Adrenal gland (tissue), 12 donors: Measurements from ENCODE around the gene PLXDC2. TPM values are rescaled to one million over a fixed set of nuclear protein-coding genes. Genes with fewer than 3 reads are reported as not detected.

Source experiments
- DNase-seq, 7 donors: peaks; one replicate each; pipeline ENCODE4 v3.0.0-alpha.2; 2019 to 2020
- H3K27ac ChIP-seq, 5 donors: fragments of 200-600 bp; sonication (generic) in 4 of 5; 1 replicate in 3 of 5; 2 replicates in 2 of 5; pipeline versions ENCODE4 v1.5.1 to v1.8.0; 2016 to 2020; ENCODE audit warnings: mild to moderate bottlenecking in 1 of 5
- H3K27me3 ChIP-seq: fragments of 200-600 bp; 2 replicates; pipeline ENCODE4 v1.8.0; 2021
- H3K36me3 ChIP-seq, 2 donors: fragments of 200-600 bp; replicated peaks in 1 of 2; 1 replicate in 1 of 2; 2 replicates in 1 of 2; pipeline versions ENCODE4 v1.5.1 to v1.8.0; 2018 to 2022
- H3K4me1 ChIP-seq, 2 donors: fragments of 200-600 bp; replicated peaks in 1 of 2; 1 replicate in 1 of 2; 2 replicates in 1 of 2; pipeline versions ENCODE4 v1.5.1 to v1.8.0; 2018 to 2021
- H3K4me3 ChIP-seq, 4 donors: fragments of 200-600 bp; sonication (generic) in 3 of 4; one replicate each; pipeline ENCODE4 v1.5.1; 2016 to 2018
- H3K9me3 ChIP-seq, 3 donors: fragments of 200-600 bp; sonication (generic) in 1 of 3; replicated peaks in 1 of 3; 1 replicate in 2 of 3; 2 replicates in 1 of 3; pipeline versions ENCODE4 v1.5.1 to v1.8.0; 2016 to 2021
- POLR2A ChIP-seq, 2 donors: fragments of 450-650 bp; IDR thresholded peaks; one replicate each; pipeline ENCODE4 v1.6.1; 2017; ENCODE audit warnings: antibody characterized with exemption in 2 of 2, mild to moderate bottlenecking in 2 of 2, moderate library complexity in 1 of 2
- WGBS, 4 donors: extraction: QIAGEN DNeasy Blood & Tissue Kit in 2 of 4; methylation state at CpG; one replicate each; pipeline versions ENCODE4 v1.1.5 to v1.1.7; 2013 to 2017; 5-methylcytosine and 5-hydroxymethylcytosine counted together
- intact Hi-C, 2 donors: fragments of 100-400 bp; cut with DNase I; formaldehyde crosslinking; loops; one replicate each; pipeline versions ENCODE4 v1.14.1 to v1.15.0; 2022 to 2023
- polyA plus RNA-seq, 3 donors: library from polyadenylated mRNA; stranded (reverse); fragments of 200-250 nt in 2 of 3; fragments of 350-450 nt in 1 of 3; fragmentation: Illumina TruSeq in 1 of 3; extraction: RNeasy Lipid Tissue Mini Kit (QIAGEN cat#74804) in 1 of 3; gene quantifications; one replicate each; pipeline ENCODE4 v1.2.3, GENCODE V29; 2013 to 2014
- total RNA-seq, 9 donors: library from RNA; depleted of rRNA in 4 of 9; stranded (reverse); fragments of >200 nt in 4 of 9; fragments of 120-200 nt in 1 of 9; fragmentation: NEBNext Ultra II Directional in 1 of 9; extraction: Animal tissue kit (Norgen Biotek cat#: 25700) in 1 of 9; gene quantifications; one replicate each; pipeline versions ENCODE4 v1.1.0 to v1.2.4, GENCODE V29; 2013 to 2023
- TF ChIP-seq, protein P1 (sequence below), 6 experiments: fragments of 450-650 bp in 4 of 6; fragments of 200-600 bp in 2 of 6; sonication (generic) in 1 of 6; IDR thresholded peaks; 1 replicate in 5 of 6; 2 replicates in 1 of 6; pipeline versions ENCODE4 v1.5.1 to v1.8.0; 2016 to 2021; ENCODE audit warnings: antibody characterized with exemption in 6 of 6, mild to moderate bottlenecking in 2 of 6, moderate library complexity in 1 of 6
- donor health status: healthy with polysubstance abuse.
- donor health status: Bipolar disorder and iron deficiency.
- donor health status: DM: yes; HTN: yes; CAD: no.
- donor health status: DM: no; HTN: no; CAD: no.
- donor health status: DM: no; HTN: no; CAD: no.
- donor health status: DM: yes; HTN: yes; CAD: no.

Gene PLXDC2
- total and polyA plus RNA-seq, 12 donors, result 12.1 to 127 (median 75.1) TPM

DNA sequence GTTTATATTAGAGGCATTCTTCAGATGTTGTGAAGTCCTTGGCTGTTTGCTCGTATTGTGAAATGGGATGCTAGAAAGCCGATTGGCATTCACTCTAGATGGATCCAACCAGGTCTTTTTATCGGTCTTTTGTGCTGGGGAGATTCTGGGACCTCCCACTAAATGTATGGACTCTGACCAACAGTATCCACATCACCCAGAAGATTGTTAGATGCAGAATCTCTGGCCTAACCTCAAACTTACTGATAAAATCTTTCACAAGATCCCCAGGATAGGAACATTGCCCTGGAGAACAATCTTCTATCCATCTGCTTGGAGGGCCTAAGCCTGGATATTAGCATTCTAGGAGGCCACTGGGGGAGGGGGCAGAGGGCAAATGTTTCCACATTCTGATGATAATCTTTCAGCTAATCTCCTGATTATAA, 160.9 kb downstream of the PLXDC2 start:
- TF ChIP-seq, protein P1, sequence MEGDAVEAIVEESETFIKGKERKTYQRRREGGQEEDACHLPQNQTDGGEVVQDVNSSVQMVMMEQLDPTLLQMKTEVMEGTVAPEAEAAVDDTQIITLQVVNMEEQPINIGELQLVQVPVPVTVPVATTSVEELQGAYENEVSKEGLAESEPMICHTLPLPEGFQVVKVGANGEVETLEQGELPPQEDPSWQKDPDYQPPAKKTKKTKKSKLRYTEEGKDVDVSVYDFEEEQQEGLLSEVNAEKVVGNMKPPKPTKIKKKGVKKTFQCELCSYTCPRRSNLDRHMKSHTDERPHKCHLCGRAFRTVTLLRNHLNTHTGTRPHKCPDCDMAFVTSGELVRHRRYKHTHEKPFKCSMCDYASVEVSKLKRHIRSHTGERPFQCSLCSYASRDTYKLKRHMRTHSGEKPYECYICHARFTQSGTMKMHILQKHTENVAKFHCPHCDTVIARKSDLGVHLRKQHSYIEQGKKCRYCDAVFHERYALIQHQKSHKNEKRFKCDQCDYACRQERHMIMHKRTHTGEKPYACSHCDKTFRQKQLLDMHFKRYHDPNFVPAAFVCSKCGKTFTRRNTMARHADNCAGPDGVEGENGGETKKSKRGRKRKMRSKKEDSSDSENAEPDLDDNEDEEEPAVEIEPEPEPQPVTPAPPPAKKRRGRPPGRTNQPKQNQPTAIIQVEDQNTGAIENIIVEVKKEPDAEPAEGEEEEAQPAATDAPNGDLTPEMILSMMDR (IDR thresholded peaks at IDR 0.05), result no peak
- TF ChIP-seq POLR2A (IDR thresholded peaks at IDR 0.05), result no peak
- no peaks in the 10 kb centered on the region for H3K9me3 ChIP-seq
- intact Hi-C loops, result no loop called here
- H3K36me3 ChIP-seq, result no peaks in the 10 kb centered on the region
- H3K4me3 ChIP-seq, result no peak overlapping the region
- DNase-seq, result no peak
- H3K4me1 ChIP-seq, result peaks cover 8 to 11% of the 10 kb centered on the region in 2 donors
- H3K27ac ChIP-seq, result no peak overlapping the region
- H3K27me3 ChIP-seq, result no peaks in the 10 kb centered on the region
- 83 to 92% (median 86%) methylated on average over 3 of the region's 3 CpGs for WGBS, 4 donors

DNA sequence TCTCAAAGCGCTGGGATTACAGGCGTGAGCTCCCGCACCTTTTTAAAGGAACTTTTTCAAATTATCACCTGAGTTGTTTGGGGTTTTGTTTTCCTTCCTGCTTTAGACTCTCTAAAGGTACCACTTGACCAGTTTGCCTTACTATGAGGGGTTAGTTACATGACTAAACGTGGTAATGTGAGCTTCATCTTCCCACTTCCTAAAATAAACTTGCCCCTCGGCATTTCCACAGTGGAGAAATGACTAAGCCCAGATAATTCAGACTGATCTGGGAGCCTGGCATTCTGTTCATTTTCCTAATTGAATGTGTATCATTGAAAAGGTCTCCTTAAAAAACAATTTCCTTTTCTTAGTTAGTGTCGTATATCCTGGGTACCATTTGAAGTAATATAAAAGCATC, 163.4 kb downstream of the PLXDC2 start:
- WGBS, 4 donors, result 69 to 76% (median 70%) methylated on average over 6 of the region's 6 CpGs
- Histone ChIP-seq H3K27ac (no peak overlapping the region), H3K4me3 (no peak overlapping the region), H3K9me3 (no peaks in the 10 kb centered on the region), H3K27me3 (no peaks in the 10 kb centered on the region), H3K36me3 (no peaks in the 10 kb centered on the region), H3K4me1 (peaks cover 2 to 3% of the 10 kb centered on the region in 2 donors)
- TF ChIP-seq, protein P1 (IDR thresholded peaks at IDR 0.05), result no peak
- no peak for TF ChIP-seq POLR2A (IDR thresholded peaks at IDR 0.05)
- no peak for DNase-seq
- intact Hi-C loops, result no loop called here

DNA sequence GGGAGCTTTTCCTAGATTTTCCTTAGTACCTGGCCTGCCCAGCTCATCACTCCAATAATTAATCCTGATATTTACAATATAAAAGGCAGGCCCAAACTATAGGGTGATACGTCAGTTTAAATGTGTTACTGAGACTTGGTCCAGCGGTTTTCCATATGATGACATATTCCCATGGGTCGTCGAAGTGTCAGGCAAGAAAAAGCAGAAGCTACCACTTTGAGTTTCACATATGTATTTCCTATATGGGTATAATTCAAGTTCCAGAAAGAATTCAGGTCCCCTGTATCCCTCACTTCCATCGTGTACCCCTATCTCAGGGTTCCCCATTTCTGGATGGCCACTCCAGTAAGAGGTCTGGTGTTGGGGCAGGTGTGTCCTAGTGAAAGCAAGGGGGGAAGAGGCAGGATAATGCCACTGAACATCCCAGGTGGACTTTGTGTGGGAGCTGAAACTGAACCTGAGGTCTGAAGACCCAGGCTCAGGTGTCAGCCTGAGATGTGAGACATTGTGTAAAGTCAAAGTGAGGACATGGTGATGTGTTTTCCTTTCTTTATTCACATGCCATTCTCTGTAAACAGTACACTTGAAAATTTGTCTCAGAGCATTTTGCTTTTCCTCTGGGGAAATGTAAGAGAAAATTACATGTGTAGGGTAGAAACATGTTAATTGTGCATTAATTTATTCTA, 167.8 kb downstream of the PLXDC2 start:
- intact Hi-C loops, result no loop called here
- Histone ChIP-seq H3K4me1 (peaks cover 0 to 6% of the 10 kb centered on the region in 2 donors), H3K27me3 (no peaks in the 10 kb centered on the region), H3K9me3 (no peaks in the 10 kb centered on the region), H3K36me3 (no peaks in the 10 kb centered on the region), H3K4me3 (no peak overlapping the region), H3K27ac (no peak overlapping the region)
- TF ChIP-seq, protein P1 (IDR thresholded peaks at IDR 0.05), result no peak
- no peak for TF ChIP-seq POLR2A (IDR thresholded peaks at IDR 0.05)
- 86 to 92% (median 89%) methylated on average over 5 of the region's 5 CpGs for WGBS, 4 donors
- no peak for DNase-seq

GRCh38 chr10:19985745-19986144, 169.5 kb downstream of the PLXDC2 start:
- TF ChIP-seq, protein P1 (IDR thresholded peaks at IDR 0.05), result no peak
- TF ChIP-seq POLR2A (IDR thresholded peaks at IDR 0.05), result no peak
- 79 to 87% (median 81%) methylated on average over 3 of the region's 3 CpGs for WGBS, 4 donors
- peaks cover 0 to 6% of the 10 kb centered on the region in 2 donors for H3K4me1 ChIP-seq

More at GRCh38 chr10:19985745-19986144, 169.5 kb downstream of the PLXDC2 start:
- H3K36me3 ChIP-seq, result no peaks in the 10 kb centered on the region
- H3K4me3 ChIP-seq, result no peak overlapping the region
- H3K9me3 ChIP-seq, result no peaks in the 10 kb centered on the region
- DNase-seq, result no peak
- intact Hi-C loops, result no loop called here
- H3K27ac ChIP-seq, result no peak overlapping the region
- H3K27me3 ChIP-seq, result no peaks in the 10 kb centered on the region
